Neural crest cell (in vitro differentiated cells): ENCODE data around the gene EYA4. TPM values are rescaled to one million over a fixed set of nuclear protein-coding genes. Genes with fewer than 3 reads are reported as not detected.

Source experiments
- DNase-seq: peaks from one replicate; pipeline ENCODE4 v3.0.0; 2021; ENCODE audit warnings: low read depth, mixed read lengths, low spot score
- H3K27ac Mint-ChIP-seq: one replicate; pipeline ENCODE4 v1.8.0; 2021; ENCODE audit warnings: mild to moderate bottlenecking, mixed read lengths; ENCODE audit not compliant: unreplicated experiment
- H3K27me3 Mint-ChIP-seq: 2 replicates; pipeline ENCODE4 v1.8.0; 2021; ENCODE audit warnings: low read depth, mild to moderate bottlenecking, mixed read lengths
- H3K36me3 Mint-ChIP-seq: 2 replicates; pipeline ENCODE4 v1.8.0; 2021; ENCODE audit warnings: low read depth, mild to moderate bottlenecking, mixed read lengths
- H3K4me1 Mint-ChIP-seq: 2 replicates; pipeline ENCODE4 v1.8.0; 2021; ENCODE audit warnings: mixed read lengths
- H3K4me3 Mint-ChIP-seq: one replicate; pipeline ENCODE4 v1.8.0; 2021; ENCODE audit warnings: mild to moderate bottlenecking, mixed read lengths
- H3K9me3 Mint-ChIP-seq: 2 replicates; pipeline ENCODE4 v1.8.0; 2021; ENCODE audit warnings: mixed read lengths
- total RNA-seq: library from RNA; stranded (reverse); gene quantifications from 2 replicates; pipeline ENCODE4 v1.2.1, GENCODE V29; 2021
- TF ChIP-seq, protein P1 (sequence below): fragments of 200-600 bp; sonication (generic); conservative IDR thresholded peaks from 2 replicates; pipeline ENCODE4 v1.5.0; 2021; ENCODE audit warnings: antibody characterized with exemption, mild to moderate bottlenecking

The EYA4 gene
- total RNA-seq, 1 donor from 2014 or later = 1.6 TPM

DNA sequence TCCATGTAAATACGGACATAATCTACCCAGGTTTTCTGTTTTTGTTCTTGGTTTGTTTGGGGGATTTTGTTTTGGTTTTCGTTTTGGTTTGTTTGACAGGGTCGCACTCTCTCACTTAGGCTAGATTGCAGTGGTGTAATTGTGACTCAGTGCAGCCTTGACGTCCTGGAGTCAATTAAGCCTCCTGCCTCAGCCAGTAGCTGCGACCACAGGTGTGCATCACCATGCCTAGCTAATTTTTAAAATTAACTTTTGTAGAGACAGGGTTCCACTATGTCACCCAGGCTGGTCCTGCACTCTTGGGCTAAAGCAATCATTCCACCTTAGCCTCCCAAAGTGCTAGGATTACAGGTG, 37.8 kb upstream of the EYA4 start:
- no peaks in the 10 kb centered on the region for H3K9me3 Mint-ChIP-seq
- no peak overlapping the region for H3K27ac Mint-ChIP-seq
- H3K4me3 Mint-ChIP-seq = no peak overlapping the region
- peaks cover 6% of the 10 kb centered on the region for H3K4me1 Mint-ChIP-seq
- no peak for DNase-seq
- H3K36me3 Mint-ChIP-seq = no peaks in the 10 kb centered on the region
- no peaks in the 10 kb centered on the region for H3K27me3 Mint-ChIP-seq
- TF ChIP-seq, protein P1, sequence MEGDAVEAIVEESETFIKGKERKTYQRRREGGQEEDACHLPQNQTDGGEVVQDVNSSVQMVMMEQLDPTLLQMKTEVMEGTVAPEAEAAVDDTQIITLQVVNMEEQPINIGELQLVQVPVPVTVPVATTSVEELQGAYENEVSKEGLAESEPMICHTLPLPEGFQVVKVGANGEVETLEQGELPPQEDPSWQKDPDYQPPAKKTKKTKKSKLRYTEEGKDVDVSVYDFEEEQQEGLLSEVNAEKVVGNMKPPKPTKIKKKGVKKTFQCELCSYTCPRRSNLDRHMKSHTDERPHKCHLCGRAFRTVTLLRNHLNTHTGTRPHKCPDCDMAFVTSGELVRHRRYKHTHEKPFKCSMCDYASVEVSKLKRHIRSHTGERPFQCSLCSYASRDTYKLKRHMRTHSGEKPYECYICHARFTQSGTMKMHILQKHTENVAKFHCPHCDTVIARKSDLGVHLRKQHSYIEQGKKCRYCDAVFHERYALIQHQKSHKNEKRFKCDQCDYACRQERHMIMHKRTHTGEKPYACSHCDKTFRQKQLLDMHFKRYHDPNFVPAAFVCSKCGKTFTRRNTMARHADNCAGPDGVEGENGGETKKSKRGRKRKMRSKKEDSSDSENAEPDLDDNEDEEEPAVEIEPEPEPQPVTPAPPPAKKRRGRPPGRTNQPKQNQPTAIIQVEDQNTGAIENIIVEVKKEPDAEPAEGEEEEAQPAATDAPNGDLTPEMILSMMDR = no peak

DNA sequence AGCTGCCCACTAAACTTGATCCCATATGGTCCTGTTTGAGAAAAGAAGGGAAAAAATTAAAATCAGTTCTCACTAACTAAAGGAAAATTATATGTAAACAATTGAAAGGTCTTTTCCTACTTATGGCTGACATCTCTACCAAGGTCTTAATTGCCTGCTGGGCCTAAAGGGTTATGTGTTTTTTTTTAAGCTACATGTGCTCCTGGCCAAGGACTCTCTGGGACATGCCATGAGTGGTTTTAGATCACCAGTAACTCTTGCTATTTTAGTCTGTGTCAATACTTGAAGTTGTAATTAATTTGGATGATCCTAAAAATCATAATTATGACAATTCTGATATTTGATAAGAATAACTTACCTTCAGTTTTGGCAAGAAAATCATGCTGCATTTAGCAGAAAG, 35.9 kb upstream of the EYA4 start:
- no peaks in the 10 kb centered on the region for H3K27me3 Mint-ChIP-seq
- H3K4me1 Mint-ChIP-seq = no peaks in the 10 kb centered on the region
- no peak overlapping the region for H3K27ac Mint-ChIP-seq
- no peak overlapping the region for H3K4me3 Mint-ChIP-seq
- H3K9me3 Mint-ChIP-seq = peaks cover 2% of the 10 kb centered on the region
- H3K36me3 Mint-ChIP-seq = no peaks in the 10 kb centered on the region
- DNase-seq = no peak
- TF ChIP-seq, protein P1 = no peak

- Mint-ChIP-seq H3K4me3 (no peak overlapping the region), H3K36me3 (no peaks in the 10 kb centered on the region), H3K27ac (no peak overlapping the region), H3K9me3 (peaks cover 2% of the 10 kb centered on the region), H3K4me1 (no peaks in the 10 kb centered on the region), H3K27me3 (no peaks in the 10 kb centered on the region)
- TF ChIP-seq, protein P1 = no peak
- DNase-seq = no peak
Observed at GRCh38 chr6:133206942-133207341, 34.2 kb upstream of the EYA4 start.

DNA sequence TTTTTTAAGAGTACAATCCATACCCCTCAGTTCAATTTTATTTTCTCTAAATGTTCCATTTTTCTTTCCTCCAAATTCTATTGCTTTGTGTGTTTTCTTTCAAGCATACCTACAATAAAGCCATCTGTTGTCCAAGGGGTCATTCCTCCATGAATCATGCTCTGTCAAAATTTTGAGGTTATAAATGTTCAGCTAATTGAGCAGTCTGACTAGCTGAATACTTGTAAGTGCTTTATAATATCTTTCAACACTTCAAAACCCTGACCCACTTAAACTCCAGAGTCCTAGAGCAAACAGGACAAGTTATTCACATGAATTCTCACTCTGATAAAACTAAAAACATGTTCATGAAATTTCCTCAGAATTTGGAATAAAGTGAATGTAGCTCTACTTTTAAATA, 33.4 kb upstream of the EYA4 start:
- Mint-ChIP-seq H3K4me1 (no peaks in the 10 kb centered on the region), H3K27me3 (no peaks in the 10 kb centered on the region), H3K9me3 (peaks cover 2% of the 10 kb centered on the region), H3K36me3 (no peaks in the 10 kb centered on the region), H3K27ac (no peak overlapping the region), H3K4me3 (no peak overlapping the region)
- no peak for DNase-seq
- TF ChIP-seq, protein P1 = no peak

GRCh38 chr6:133208183-133208755, 32.9 kb upstream of the EYA4 start:
- Mint-ChIP-seq H3K27ac (no peak overlapping the region), H3K4me3 (no peak overlapping the region), H3K27me3 (no peaks in the 10 kb centered on the region), H3K36me3 (no peaks in the 10 kb centered on the region), H3K9me3 (peaks cover 2% of the 10 kb centered on the region), H3K4me1 (no peaks in the 10 kb centered on the region)
- TF ChIP-seq, protein P1 = no peak
- DNase-seq = no peak
